H1 (cell line): Measurements from ENCODE around the gene SNX12. TPM values are rescaled to one million over a fixed set of nuclear protein-coding genes. Genes with fewer than 3 reads are reported as not detected.

ENCODE experiments used
- CTCF ChIA-PET: fragments of 300-600 bp; sonication (Branson Sonifier 250); formaldehyde crosslinking; loops from one replicate; lab custom pipeline; 2021; ENCODE audit not compliant: partially characterized antibody; lab: Charles Lee
- POLR2A ChIA-PET: fragments of 300-600 bp; sonication (Branson Sonifier 250); formaldehyde crosslinking; loops from one replicate; lab custom pipeline; 2021; ENCODE audit warnings: inconsistent platforms; ENCODE audit not compliant: partially characterized antibody; lab: Charles Lee
- DNase-seq, 2 experiments: peaks; one replicate each; pipeline versions ENCODE4 v3.0.0 to v3.0.0-alpha.2; 2010 to 2022; ENCODE audit warnings: low spot score in 2 of 2, low read depth in 1 of 2, mixed read lengths in 1 of 2
- FAIRE-seq: peaks from 2 replicates; lab custom pipeline; 2011; peaks lifted over from hg19 to GRCh38; lab: Jason Lieb, UNC
- H2AFZ ChIP-seq: 2 replicates; pipeline ENCODE4 v1.8.1; 2012; ENCODE audit warnings: low read length, inconsistent platforms
- H2AK5ac ChIP-seq: 2 replicates; pipeline ENCODE4 v1.6.1; 2013; ENCODE audit warnings: low read depth, low read length
- H2BK120ac ChIP-seq: replicated peaks from 2 replicates; pipeline ENCODE3; 2013; ENCODE audit warnings: low read depth, low read length, inconsistent platforms
- H2BK12ac ChIP-seq: 2 replicates; pipeline ENCODE4 v1.6.1; 2013; ENCODE audit warnings: low read depth, low read length
- H2BK15ac ChIP-seq: 2 replicates; pipeline ENCODE4 v1.6.1; 2013; ENCODE audit warnings: low read length
- H2BK20ac ChIP-seq: 2 replicates; pipeline ENCODE4 v1.6.1; 2013; ENCODE audit warnings: low read length
- H2BK5ac ChIP-seq: 2 replicates; pipeline ENCODE4 v1.6.1; 2013; ENCODE audit warnings: low read depth, low read length
- H3K14ac ChIP-seq: 2 replicates; pipeline ENCODE4 v1.6.1; 2013; ENCODE audit warnings: inconsistent platforms; ENCODE audit not compliant: insufficient read length
- H3K18ac ChIP-seq: 2 replicates; pipeline ENCODE4 v1.6.1; 2013; ENCODE audit warnings: low read length; ENCODE audit errors: extremely low read depth
- H3K23ac ChIP-seq: 2 replicates; pipeline ENCODE4 v1.6.1; 2013; ENCODE audit warnings: inconsistent platforms; ENCODE audit not compliant: insufficient read length
- H3K23me2 ChIP-seq: 2 replicates; pipeline ENCODE4 v1.6.1; 2013; ENCODE audit warnings: low read depth, low read length
- H3K27ac ChIP-seq: 2 replicates; pipeline ENCODE4 v1.6.1; 2011; ENCODE audit warnings: low read depth, low read length, inconsistent platforms
- H3K27me3 ChIP-seq, 4 experiments: replicated peaks in 1 of 4; 1 replicate in 1 of 4; 2 replicates in 3 of 4; pipeline versions ENCODE4 v1.6.1 to v1.8.1; 2011 to 2013; ENCODE audit warnings: low read length in 3 of 4, mild to moderate bottlenecking in 3 of 4, inconsistent platforms in 2 of 4, mixed read lengths in 2 of 4, moderate library complexity in 1 of 4; ENCODE audit not compliant: control insufficient read depth in 3 of 4, insufficient read depth in 3 of 4; ENCODE audit errors: extremely low read depth in 1 of 4
- H3K36me3 ChIP-seq, 4 experiments: 2 replicates each; pipeline versions ENCODE4 v1.6.1 to v1.8.1; 2011 to 2013; ENCODE audit warnings: mild to moderate bottlenecking in 4 of 4, low read length in 3 of 4, moderate library complexity in 2 of 4, control low read depth in 1 of 4, inconsistent platforms in 1 of 4; ENCODE audit not compliant: insufficient read depth in 4 of 4, control insufficient read depth in 2 of 4
- H3K4ac ChIP-seq: replicated peaks from 2 replicates; pipeline ENCODE3; 2013; ENCODE audit warnings: low read length, low read depth, mixed read lengths, inconsistent platforms; ENCODE audit not compliant: insufficient read length
- H3K4me1 ChIP-seq, 4 experiments: replicated peaks in 1 of 4; 1 replicate in 1 of 4; 2 replicates in 3 of 4; pipeline versions ENCODE4 v1.6.1 to v1.8.1; 2011 to 2013; ENCODE audit warnings: low read length in 3 of 4, inconsistent platforms in 2 of 4, mixed read lengths in 1 of 4; ENCODE audit not compliant: insufficient read depth in 4 of 4, control insufficient read depth in 3 of 4
- H3K4me2 ChIP-seq, 2 experiments: 2 replicates each; pipeline versions ENCODE4 v1.6.1 to v1.8.1; 2011 to 2013; ENCODE audit warnings: low read depth in 2 of 2, low read length in 2 of 2, control low read depth in 1 of 2, inconsistent platforms in 1 of 2, mild to moderate bottlenecking in 1 of 2; ENCODE audit not compliant: insufficient read depth in 1 of 2
- H3K4me3 ChIP-seq, 4 experiments: fragments of 200-600, 300-600 bp in 1 of 4; sonication (generic), shearing (Covaris generic), sonication (Bioruptor Twin) in 1 of 4; 2 replicates each; pipeline versions ENCODE4 v1.5.1 to v1.8.1; 2011 to 2016; ENCODE audit warnings: low read length in 4 of 4, low read depth in 3 of 4, control low read depth in 2 of 4, inconsistent platforms in 2 of 4, mild to moderate bottlenecking in 2 of 4, mixed read lengths in 1 of 4, moderate library complexity in 1 of 4; ENCODE audit not compliant: insufficient read depth in 2 of 4; ENCODE audit errors: extremely low read depth in 1 of 4
- H3K56ac ChIP-seq: replicated peaks from 2 replicates; pipeline ENCODE3; 2013; ENCODE audit warnings: low read depth, mild to moderate bottlenecking, mixed read lengths, low read length, inconsistent platforms; ENCODE audit not compliant: insufficient read length
- H3K79me1 ChIP-seq: 2 replicates; pipeline ENCODE4 v1.6.1; 2013; ENCODE audit warnings: low read depth, low read length, control low read depth
- H3K79me2 ChIP-seq, 2 experiments: 2 replicates each; pipeline versions ENCODE4 v1.6.1 to v1.8.1; 2012 to 2013; ENCODE audit warnings: low read length in 2 of 2, mild to moderate bottlenecking in 2 of 2, inconsistent platforms in 1 of 2; ENCODE audit not compliant: insufficient read depth in 2 of 2, control insufficient read depth in 1 of 2
- H3K9ac ChIP-seq, 4 experiments: replicated peaks in 1 of 4; 1 replicate in 1 of 4; 2 replicates in 3 of 4; pipeline versions ENCODE4 v1.6.1 to v1.8.1; 2011 to 2013; ENCODE audit warnings: low read depth in 3 of 4, low read length in 3 of 4, control low read depth in 2 of 4, mild to moderate bottlenecking in 2 of 4, moderate library complexity in 2 of 4, inconsistent platforms in 1 of 4; ENCODE audit errors: extremely low read depth in 1 of 4
- H3K9me3 ChIP-seq, 2 experiments: 2 replicates each; pipeline versions ENCODE4 v1.6.1 to v1.8.1; 2012 to 2013; ENCODE audit warnings: mild to moderate bottlenecking in 2 of 2, moderate library complexity in 2 of 2, control low read depth in 1 of 2, inconsistent platforms in 1 of 2, low read depth in 1 of 2, low read length in 1 of 2, mixed read lengths in 1 of 2; ENCODE audit not compliant: insufficient read depth in 2 of 2
- H4K20me1 ChIP-seq, 2 experiments: replicated peaks in 1 of 2; 2 replicates each; pipeline versions ENCODE3 to v1.8.1; 2011 to 2013; ENCODE audit warnings: inconsistent platforms in 2 of 2, low read length in 2 of 2, mild to moderate bottlenecking in 1 of 2; ENCODE audit not compliant: insufficient read depth in 2 of 2, control insufficient read depth in 1 of 2
- H4K5ac ChIP-seq: 2 replicates; pipeline ENCODE4 v1.6.1; 2013; ENCODE audit warnings: low read length, low read depth, mixed read lengths, inconsistent platforms; ENCODE audit not compliant: insufficient read length
- H4K8ac ChIP-seq: 2 replicates; pipeline ENCODE4 v1.8.0; 2013; ENCODE audit warnings: mild to moderate bottlenecking, moderate library complexity, low read length, inconsistent platforms; ENCODE audit not compliant: insufficient read depth; ENCODE audit errors: extremely low read depth
- H4K91ac ChIP-seq: replicated peaks from 2 replicates; pipeline ENCODE3; 2013; ENCODE audit warnings: low read length, mixed read lengths, inconsistent platforms; ENCODE audit not compliant: insufficient read length
- BACH1 ChIP-seq: IDR thresholded peaks from 2 replicates; pipeline ENCODE4 v1.6.1; 2012; ENCODE audit warnings: low read length, improper control_type of control experiment
- CBX8 ChIP-seq: fragments of 300-800, 300-1000 bp; sonication (generic); IDR thresholded peaks from 2 replicates; pipeline ENCODE4 v1.7.1; 2016; ENCODE audit warnings: low read depth, low read length, borderline replicate concordance
- HDAC2 ChIP-seq, 2 experiments: fragments of 300-600 bp in 1 of 2; sonication (generic) in 1 of 2; IDR thresholded peaks; 2 replicates each; pipeline ENCODE4 v1.6.1; 2011 to 2012; ENCODE audit warnings: low read depth in 2 of 2, low read length in 2 of 2, mild to moderate bottlenecking in 2 of 2, moderate library complexity in 2 of 2, borderline replicate concordance in 1 of 2, inconsistent platforms in 1 of 2
- MAFK ChIP-seq: IDR thresholded peaks from 2 replicates; pipeline ENCODE4 v1.6.1; 2012; ENCODE audit warnings: low read depth, mild to moderate bottlenecking, improper control_type of control experiment, low read length
- PHF8 ChIP-seq: fragments of 200-600 bp; sonication (generic); conservative IDR thresholded peaks from 2 replicates; pipeline ENCODE4 v1.7.1; 2012; ENCODE audit warnings: low read depth, mild to moderate bottlenecking, inconsistent platforms, low read length, moderate library complexity
- POLR2A ChIP-seq, 2 experiments: IDR thresholded peaks; 1 replicate in 1 of 2; 2 replicates in 1 of 2; pipeline ENCODE4 v1.6.1; 2011; ENCODE audit warnings: low read depth in 2 of 2, low read length in 2 of 2, mild to moderate bottlenecking in 2 of 2; ENCODE audit errors: control extremely low read depth in 1 of 2
- ZNF274 ChIP-seq: IDR thresholded peaks from 2 replicates; pipeline ENCODE4 v1.7.0; 2012; ENCODE audit warnings: low read length, borderline replicate concordance; ENCODE audit errors: extremely low read depth
- WGBS, 2 experiments: shearing (Covaris generic) in 1 of 2; methylation state at CpG; one replicate each; pipeline versions ENCODE4 v1.1.6 to v1.1.7; 2013 to 2015; ENCODE audit warnings: low lambda C conversion rate in 2 of 2, mixed read lengths in 2 of 2, inconsistent platforms in 1 of 2, low coverage in 1 of 2, missing lambda C conversion rate in 1 of 2; ENCODE audit not compliant: insufficient replicate concordance in 2 of 2, insufficient coverage in 1 of 2, insufficient read length in 1 of 2; ENCODE audit errors: extremely low coverage in 1 of 2, missing lambda C conversion rate in 1 of 2; 5-methylcytosine and 5-hydroxymethylcytosine counted together
- polyA plus RNA-seq, 7 experiments: library from polyadenylated mRNA; depleted of rRNA in 3 of 7; stranded (reverse) in 5 of 7; unstranded in 2 of 7; fragments of >200 nt in 5 of 7; fragments of 200-250 nt in 2 of 7; gene quantifications; 1 replicate in 5 of 7; 2 replicates in 1 of 7; 4 replicates in 1 of 7; pipeline versions ENCODE4 v1.2.1 to v1.2.3, GENCODE V29; 2011 to 2013; ENCODE audit warnings: missing spikeins in 2 of 7, mixed read lengths in 2 of 7
- total RNA-seq: library from RNA; stranded (reverse); fragmentation: NEBNext Ultra II Directional; extraction: Animal tissue kit (Norgen Biotek cat#: 25700); gene quantifications from 2 replicates; pipeline ENCODE4 v1.2.1, GENCODE V29; 2021

The SNX12 gene
- total and polyA plus RNA-seq, 2 of the 8 experiments (the other 6 are each of a cell fraction or from before 2014, with no cell fraction given) = 72.1 to 74.2 TPM

GRCh38 chrX:71082124-71082647, 14.1 kb upstream of the SNX12 start:
- Histone ChIP-seq H3K56ac (no peak overlapping the region), H3K9me3 (no peaks in the 10 kb centered on the region), H2AFZ (no peak overlapping the region), H3K14ac (no peak overlapping the region), H2BK120ac (no peak overlapping the region), H2BK12ac (no peak overlapping the region), H2BK15ac (no peak overlapping the region), H3K23me2 (no peaks in the 10 kb centered on the region), H3K4me1 (no peaks in the 10 kb centered on the region), H4K8ac (no peak overlapping the region), H3K27ac (no peak overlapping the region), H2BK20ac (no peak overlapping the region), H4K91ac (no peak overlapping the region), H3K4me3 (no peak overlapping the region), H3K9ac (no peak overlapping the region), H3K79me2 (no peaks in the 10 kb centered on the region), H3K27me3 (no peaks in the 10 kb centered on the region), H3K23ac (no peak overlapping the region), H3K18ac (no peak overlapping the region), H2AK5ac (no peak overlapping the region), H3K4ac (no peak overlapping the region), H4K5ac (no peak overlapping the region), H3K79me1 (no peaks in the 10 kb centered on the region), H2BK5ac (no peak overlapping the region), H4K20me1 (no peaks in the 10 kb centered on the region), H3K4me2 (no peak overlapping the region), H3K36me3 (no peaks in the 10 kb centered on the region)
- TF ChIP-seq PHF8 = no peak
- no peak for TF ChIP-seq BACH1
- no peak for TF ChIP-seq MAFK
- no peak for TF ChIP-seq ZNF274
- no peak for TF ChIP-seq CBX8
- no peak for TF ChIP-seq HDAC2 (IDR thresholded peaks at IDR 0.05; ENCODE audit: borderline replicate concordance in 1 of 2, low read depth in 2 of 2, low read length in 2 of 2)
- no peak for TF ChIP-seq POLR2A (IDR thresholded peaks at IDR 0.05; ENCODE audit: control extremely low read depth in 1 of 2, low read depth in 2 of 2, low read length in 2 of 2)
- POLR2A ChIA-PET = no interaction called here
- 91% methylated on average over 5 of the region's 5 CpGs; no CpG with 5 or more reads in 1 of the 2 experiments for WGBS, 2 experiments
- DNase-seq (no peak), FAIRE-seq (no peak)
- CTCF ChIA-PET = interaction anchor here (0.8 kb wide), 1 partner anchor 81 kb away, joined by 3 read pairs; no protein-coding TSS in a partner anchor
